ENCODE data around the gene CCDC171.

CCDC171 gene

GRCh38 chr9:16010221-16010620 lies 457.4 kb downstream of the CCDC171 start:
- DNase-seq: no peak

GRCh38 chr9:16012621-16013020 lies 459.8 kb downstream of the CCDC171 start:
- no peak for DNase-seq

GRCh38 chr9:16013366-16013765 lies 460.5 kb downstream of the CCDC171 start:
- no peak for DNase-seq

GRCh38 chr9:16013826-16014225 lies 461.0 kb downstream of the CCDC171 start:
- DNase-seq: no peak

- no peak for DNase-seq
These were observed 469.4 kb downstream of the CCDC171 start for GRCh38 chr9:16022228-16022627.

- no peak for DNase-seq
These were observed 470.6 kb downstream of the CCDC171 start for GRCh38 chr9:16023446-16023845.

Data from activated CD4-positive, alpha-beta T cell treated with anti-CD3 and anti-CD28 coated beads for 1 hour (primary cell).